GM18861 (cell line): ENCODE data around the gene TRIM15.
"Not testable (repeated sequence)": the region's sequence is repeated elsewhere in the genome, so short reads cannot be mapped to it uniquely, and the experiment has no call there.

Experiments
- ATAC-seq: cut with Tn5 transposase; IDR thresholded peaks from one replicate; pipeline ENCODE4 v1.9.1; 2021; ENCODE audit not compliant: unreplicated experiment

TRIM15 gene

GRCh38 chr6:30195951-30196350 is 32.6 kb downstream of the TRIM15 start:
- ATAC-seq, result no peak

GRCh38 chr6:30196376-30196775 is 33.0 kb downstream of the TRIM15 start:
- no peak for ATAC-seq

GRCh38 chr6:30198166-30199084 is 35.1 kb downstream of the TRIM15 start:
- no peak for ATAC-seq

GRCh38 chr6:30200551-30201281 is 37.4 kb downstream of the TRIM15 start:
- no peak for ATAC-seq

- ATAC-seq, result no peak
Observed at GRCh38 chr6:30202366-30202765, 39.0 kb downstream of the TRIM15 start.

GRCh38 chr6:30204116-30204515 is 40.8 kb downstream of the TRIM15 start:
- ATAC-seq, result no peak

GRCh38 chr6:30206152-30206551 is 42.8 kb downstream of the TRIM15 start:
- no peak for ATAC-seq

- no peak for ATAC-seq
Observed at GRCh38 chr6:30206799-30207618, 43.7 kb downstream of the TRIM15 start.

GRCh38 chr6:30207619-30208295 is 44.4 kb downstream of the TRIM15 start:
- ATAC-seq, result no peak

GRCh38 chr6:30211306-30211705 is 48.0 kb downstream of the TRIM15 start:
- ATAC-seq, result no peak

- ATAC-seq, result no peak
Observed at GRCh38 chr6:30211899-30212298, 48.6 kb downstream of the TRIM15 start.

- ATAC-seq, result peak; percentile 69
Observed at GRCh38 chr6:30212865-30213666, 49.7 kb downstream of the TRIM15 start, which contains the start of gene TRIM26. TRIM26 (minus strand) TSS chr6:30213406; CDS start chr6:30199103, 14,303 bp downstream.

GRCh38 chr6:30213667-30213956 is 50.3 kb downstream of the TRIM15 start:
- ATAC-seq, result no peak

GRCh38 chr6:30213957-30214656 is 50.8 kb downstream of the TRIM15 start:
- ATAC-seq, result no peak

- ATAC-seq, result no peak
Observed at GRCh38 chr6:30214657-30214982, 51.3 kb downstream of the TRIM15 start.

GRCh38 chr6:30216096-30216495 is 52.8 kb downstream of the TRIM15 start:
- ATAC-seq, result no peak

- no peak for ATAC-seq
Observed at GRCh38 chr6:30219244-30219643, 55.9 kb downstream of the TRIM15 start.

- not testable (repeated sequence) for ATAC-seq
Observed at GRCh38 chr6:30221395-30221794, 58.0 kb downstream of the TRIM15 start.

GRCh38 chr6:30221956-30222355 is 58.6 kb downstream of the TRIM15 start:
- not testable (repeated sequence) for ATAC-seq
